OCI-LY1 (cell line): ENCODE measurements around the gene DMWD.

ENCODE experiments used
- H2AFZ ChIP-seq: fragments of 200-600 bp; sonication (generic), shearing (Covaris generic); 2 replicates; pipeline ENCODE4 v1.6.0; 2014; ENCODE audit warnings: antibody characterized with exemption, mild to moderate bottlenecking, low read length
- H3F3A ChIP-seq: fragments of 200-600 bp; sonication (generic), shearing (Covaris generic); 2 replicates; pipeline ENCODE4 v1.6.0; 2014; ENCODE audit warnings: mild to moderate bottlenecking, antibody characterized with exemption, low read length, moderate library complexity; ENCODE audit not compliant: insufficient read depth
- H3K27ac ChIP-seq: fragments of 200-600 bp; sonication (generic); 2 replicates; pipeline ENCODE4 v1.5.1; 2014; ENCODE audit warnings: low read length, mixed run types, mild to moderate bottlenecking, low read depth; ENCODE audit not compliant: poor library complexity, severe bottlenecking
- H3K27me3 ChIP-seq: fragments of 200-600 bp; sonication (generic); 2 replicates; pipeline ENCODE4 v1.6.0; 2014; ENCODE audit warnings: antibody characterized with exemption, mild to moderate bottlenecking, low read length, moderate library complexity; ENCODE audit not compliant: insufficient read depth
- H3K36me3 ChIP-seq: fragments of 200-600 bp; sonication (generic); 2 replicates; pipeline ENCODE4 v1.6.1; 2014; ENCODE audit warnings: mild to moderate bottlenecking, antibody characterized with exemption, low read length, moderate library complexity, mixed read lengths; ENCODE audit not compliant: insufficient read depth
- H3K4me1 ChIP-seq: fragments of 200-600 bp; sonication (generic); 2 replicates; pipeline ENCODE4 v1.5.1; 2014; ENCODE audit warnings: mild to moderate bottlenecking, low read length, moderate library complexity; ENCODE audit not compliant: insufficient read depth, severe bottlenecking
- H3K4me2 ChIP-seq: fragments of 200-600 bp; sonication (generic), shearing (Covaris generic); 2 replicates; pipeline ENCODE4 v1.6.1; 2014; ENCODE audit warnings: low read length
- H3K4me3 ChIP-seq: fragments of 200-600 bp; sonication (generic); 2 replicates; pipeline ENCODE4 v1.5.1; 2014; ENCODE audit warnings: low read length, low read depth, mild to moderate bottlenecking, mixed read lengths; ENCODE audit not compliant: poor library complexity, severe bottlenecking
- H3K79me2 ChIP-seq: fragments of 200-600 bp; shearing (Covaris generic); 2 replicates; pipeline ENCODE4 v1.6.1; 2016; ENCODE audit warnings: mixed run types, low read length, mixed read lengths; ENCODE audit not compliant: insufficient read depth
- H3K9ac ChIP-seq: fragments of 200-600 bp; sonication (generic), shearing (Covaris generic); 2 replicates; pipeline ENCODE4 v1.6.1; 2014; ENCODE audit warnings: mild to moderate bottlenecking, low read length, mixed read lengths
- H3K9me2 ChIP-seq: fragments of 200-600 bp; sonication (generic), shearing (Covaris generic); 2 replicates; pipeline ENCODE4 v1.6.1; 2014; ENCODE audit warnings: low read depth, mild to moderate bottlenecking, low read length, mixed read lengths
- H3K9me3 ChIP-seq: fragments of 200-600 bp; shearing (Covaris generic); 2 replicates; pipeline ENCODE4 v1.6.1; 2014; ENCODE audit warnings: low read length, mixed read lengths
- H4K20me1 ChIP-seq: fragments of 200-600 bp; sonication (generic), shearing (Covaris generic); 2 replicates; pipeline ENCODE4 v1.6.0; 2016; ENCODE audit warnings: mild to moderate bottlenecking, low read length; ENCODE audit not compliant: insufficient read depth
- EZH2 ChIP-seq: fragments of 200-600 bp; sonication (generic), shearing (Covaris generic); IDR thresholded peaks from 2 replicates; pipeline ENCODE4 v1.8.0; 2017; ENCODE audit warnings: borderline replicate concordance, mixed run types, mild to moderate bottlenecking, antibody characterized with exemption, low read length, moderate library complexity, mixed read lengths
- TF ChIP-seq, protein P1 (sequence below): fragments of 200-600 bp; sonication (generic), shearing (Covaris generic); IDR thresholded peaks from 2 replicates; pipeline ENCODE4 v1.5.1; 2017; ENCODE audit warnings: mild to moderate bottlenecking, antibody characterized with exemption, low read length, moderate library complexity, mixed read lengths

Gene DMWD

DNA sequence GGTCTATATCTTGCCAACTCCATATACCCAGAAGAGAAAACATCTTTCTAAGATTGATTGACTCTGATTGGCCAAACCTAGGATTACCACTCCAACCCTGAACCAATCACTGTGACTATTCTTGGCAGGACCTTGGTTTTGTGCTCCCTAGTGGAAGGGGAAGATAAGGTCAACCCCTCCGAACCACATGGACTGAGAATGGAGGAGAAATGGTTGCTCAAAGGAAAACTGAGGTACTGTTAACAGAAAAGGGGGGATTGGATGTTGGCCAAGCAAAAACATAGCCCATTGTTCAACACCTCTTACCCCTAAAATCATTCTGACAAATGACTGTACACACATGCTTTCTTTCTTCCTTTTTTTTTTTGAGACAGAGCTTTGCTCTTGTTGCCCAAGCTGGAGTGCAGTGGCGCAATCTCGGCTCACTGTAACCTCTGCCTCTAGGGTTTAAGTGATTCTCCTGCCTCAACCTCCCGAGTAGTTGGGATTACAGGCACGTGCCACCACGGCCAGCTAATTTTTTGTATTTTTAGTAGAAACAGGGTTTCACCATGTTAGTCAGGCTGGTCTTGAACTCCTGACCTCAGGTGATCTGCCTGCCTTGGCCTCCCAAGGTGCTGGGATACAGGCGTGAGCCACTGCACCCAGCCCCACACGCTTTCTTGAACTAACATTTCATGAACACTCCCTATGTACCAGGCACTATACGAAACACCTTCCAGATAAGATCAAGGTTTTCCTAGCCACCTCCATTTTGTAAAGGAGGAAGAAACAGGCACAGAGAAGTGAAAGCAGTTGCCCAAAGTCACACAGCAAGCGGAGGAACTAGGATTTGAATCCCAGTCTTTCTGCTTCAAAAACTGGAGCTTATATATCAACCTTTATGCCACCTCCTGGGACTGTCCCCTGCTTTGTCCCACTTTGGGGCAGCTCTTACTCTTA lies 52.9 kb downstream of the DMWD start:
- Histone ChIP-seq H3F3A (no peaks in the 10 kb centered on the region), H3K9me2 (no peaks in the 10 kb centered on the region), H3K4me3 (no peak overlapping the region), H3K9ac (no peak overlapping the region), H3K79me2 (no peaks in the 10 kb centered on the region), H3K4me1 (no peaks in the 10 kb centered on the region), H3K4me2 (no peak overlapping the region), H3K27me3 (peaks cover under 1% of the 10 kb centered on the region; the same call in 1 of the 2 replicates), H3K9me3 (no peaks in the 10 kb centered on the region), H3K27ac (no peak overlapping the region), H3K36me3 (no peaks in the 10 kb centered on the region), H4K20me1 (no peaks in the 10 kb centered on the region), H2AFZ (no peak overlapping the region)
- TF ChIP-seq EZH2: no peak
- TF ChIP-seq, protein P1, sequence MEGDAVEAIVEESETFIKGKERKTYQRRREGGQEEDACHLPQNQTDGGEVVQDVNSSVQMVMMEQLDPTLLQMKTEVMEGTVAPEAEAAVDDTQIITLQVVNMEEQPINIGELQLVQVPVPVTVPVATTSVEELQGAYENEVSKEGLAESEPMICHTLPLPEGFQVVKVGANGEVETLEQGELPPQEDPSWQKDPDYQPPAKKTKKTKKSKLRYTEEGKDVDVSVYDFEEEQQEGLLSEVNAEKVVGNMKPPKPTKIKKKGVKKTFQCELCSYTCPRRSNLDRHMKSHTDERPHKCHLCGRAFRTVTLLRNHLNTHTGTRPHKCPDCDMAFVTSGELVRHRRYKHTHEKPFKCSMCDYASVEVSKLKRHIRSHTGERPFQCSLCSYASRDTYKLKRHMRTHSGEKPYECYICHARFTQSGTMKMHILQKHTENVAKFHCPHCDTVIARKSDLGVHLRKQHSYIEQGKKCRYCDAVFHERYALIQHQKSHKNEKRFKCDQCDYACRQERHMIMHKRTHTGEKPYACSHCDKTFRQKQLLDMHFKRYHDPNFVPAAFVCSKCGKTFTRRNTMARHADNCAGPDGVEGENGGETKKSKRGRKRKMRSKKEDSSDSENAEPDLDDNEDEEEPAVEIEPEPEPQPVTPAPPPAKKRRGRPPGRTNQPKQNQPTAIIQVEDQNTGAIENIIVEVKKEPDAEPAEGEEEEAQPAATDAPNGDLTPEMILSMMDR: no peak

DNA sequence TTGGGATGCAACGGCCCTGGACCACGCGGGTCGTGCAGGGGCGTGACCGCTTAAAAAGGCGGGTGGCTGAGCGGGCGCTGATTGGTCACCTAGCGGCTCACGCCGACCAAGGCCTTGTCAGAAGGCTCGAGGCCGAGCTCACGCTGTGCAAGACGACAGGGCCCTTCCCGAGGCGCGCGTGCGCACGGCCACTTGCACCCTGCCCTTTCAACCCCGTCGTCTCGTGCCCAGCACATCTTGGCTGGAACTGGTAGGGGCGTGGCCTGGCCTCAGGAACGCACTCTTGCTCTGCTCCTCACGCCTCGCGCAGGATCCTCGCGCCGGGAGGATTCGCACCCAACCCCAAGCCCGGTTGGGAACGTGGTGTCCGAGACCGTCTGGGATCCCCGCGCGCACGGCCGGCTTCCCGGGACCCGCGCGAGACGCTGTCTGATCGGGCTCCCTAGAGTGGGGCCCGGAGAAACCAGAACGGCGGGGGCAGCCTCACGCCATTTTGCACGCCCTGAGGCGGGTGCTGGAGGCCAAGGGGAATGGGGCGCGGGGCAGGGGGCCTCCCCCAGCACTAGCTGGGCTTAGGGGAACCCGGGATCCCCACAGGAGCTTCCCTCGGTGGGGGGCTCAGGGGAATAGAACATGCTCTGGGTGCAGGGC lies 59.4 kb downstream of the DMWD start, which contains the start of gene MEIOSIN:
TSS of gene MEIOSIN (plus strand) at position 280 of the 651 bp plus-strand sequence. CDS start 1,938 bp downstream, outside the sequence.
- no peaks in the 10 kb centered on the region for H4K20me1 ChIP-seq
- no peaks in the 10 kb centered on the region for H3K27me3 ChIP-seq
- no peaks in the 10 kb centered on the region for H3K9me2 ChIP-seq
- H3K4me3 ChIP-seq: no peak within 1 kb of the TSS
- peaks cover 21% of the 10 kb centered on the region for H3K79me2 ChIP-seq
- peaks cover 9% of the 10 kb centered on the region for H3K4me1 ChIP-seq
- no peak within 1 kb of the TSS for H3K4me2 ChIP-seq
- H3K9me3 ChIP-seq: no peaks in the 10 kb centered on the region
- no peaks in the 10 kb centered on the region for H3K36me3 ChIP-seq
- TF ChIP-seq, protein P1: no peak
- no peak for TF ChIP-seq EZH2
- H3K27ac ChIP-seq: no peak within 1 kb of the TSS
- H3F3A ChIP-seq: no peaks in the 10 kb centered on the region
- H2AFZ ChIP-seq: no peak within 1 kb of the TSS
- no peak within 1 kb of the TSS for H3K9ac ChIP-seq
